IMR-90 (cell line): ENCODE measurements around the gene PRKCA. TPM values are rescaled to one million over a fixed set of nuclear protein-coding genes. Genes with fewer than 3 reads are reported as not detected.
A peak's percentile ranks its signal among the peaks of the same experiment; 100 is the strongest.

ENCODE experiments used
- ATAC-seq: fragments of 200-7000 bp; cut with Tn5 transposase; 2 replicates; pipeline ENCODE4 v1.9.1; 2020; ENCODE audit warnings: low read depth, mild to moderate bottlenecking, moderate library complexity
- BruUV-seq: library from RNA; stranded (reverse); fragments of 400-500 nt; replicated peaks from 2 replicates; lab custom pipeline; 2021; lab: Mats Ljungman, UMichigan
- CTCF ChIA-PET: fragments of 300-600 bp; formaldehyde crosslinking; extraction: SDS; loops from one replicate; lab custom pipeline; 2021; ENCODE audit warnings: antibody characterized with exemption; lab: Yijun Ruan, JAX
- POLR2A ChIA-PET: fragments of 300-600 bp; sonication (Branson Sonifier 250); formaldehyde crosslinking; loops from one replicate; lab custom pipeline; 2022; ENCODE audit warnings: antibody characterized with exemption; ENCODE audit not compliant: unreplicated experiment; lab: Charles Lee
- DNase-seq: peaks from one replicate; pipeline ENCODE4 v3.0.0; 2013
- H2AFZ ChIP-seq: replicated peaks from 2 replicates; pipeline ENCODE3; 2013; ENCODE audit warnings: low read length, mild to moderate bottlenecking; ENCODE audit not compliant: poor library complexity
- H2AK5ac ChIP-seq: 2 replicates; pipeline ENCODE4 v1.6.1; 2013; ENCODE audit warnings: low read depth, low read length, inconsistent platforms
- H2AK9ac ChIP-seq: replicated peaks from 2 replicates; pipeline ENCODE3; 2013; ENCODE audit warnings: mild to moderate bottlenecking, low read depth, low read length, moderate library complexity; ENCODE audit not compliant: poor library complexity
- H2BK120ac ChIP-seq: 2 replicates; pipeline ENCODE4 v1.6.1; 2013; ENCODE audit warnings: low read depth, low read length, inconsistent platforms
- H2BK15ac ChIP-seq: 3 replicates; pipeline ENCODE4 v1.6.1; 2013; ENCODE audit warnings: low read depth, low read length, inconsistent platforms
- H2BK20ac ChIP-seq: 2 replicates; pipeline ENCODE4 v1.6.1; 2013; ENCODE audit warnings: low read depth, mild to moderate bottlenecking, inconsistent platforms, low read length, moderate library complexity
- H2BK5ac ChIP-seq: 2 replicates; pipeline ENCODE4 v1.6.1; 2013; ENCODE audit warnings: mild to moderate bottlenecking, low read depth, low read length, inconsistent platforms; ENCODE audit not compliant: poor library complexity, severe bottlenecking
- H3K14ac ChIP-seq: replicated peaks from 2 replicates; pipeline ENCODE4 v1.6.1; 2013; ENCODE audit warnings: low read depth, low read length, inconsistent platforms
- H3K18ac ChIP-seq: 2 replicates; pipeline ENCODE4 v1.6.1; 2013; ENCODE audit warnings: low read depth, low read length, control low read depth
- H3K23ac ChIP-seq: 2 replicates; pipeline ENCODE4 v1.6.1; 2013; ENCODE audit warnings: low read depth, low read length, inconsistent platforms
- H3K27ac ChIP-seq: 2 replicates; pipeline ENCODE4 v1.5.1; 2013; ENCODE audit warnings: mild to moderate bottlenecking, control low read depth, low read length; ENCODE audit not compliant: insufficient read depth
- H3K27me3 ChIP-seq: 2 replicates; pipeline ENCODE4 v1.6.1; 2013; ENCODE audit warnings: low read length; ENCODE audit not compliant: control insufficient read depth, insufficient read depth
- H3K36me3 ChIP-seq: 2 replicates; pipeline ENCODE4 v1.6.1; 2013; ENCODE audit warnings: low read length, mixed read lengths; ENCODE audit not compliant: control insufficient read depth, insufficient read depth
- H3K4ac ChIP-seq: 2 replicates; pipeline ENCODE4 v1.6.1; 2013; ENCODE audit warnings: low read depth, low read length, inconsistent platforms
- H3K4me1 ChIP-seq: 2 replicates; pipeline ENCODE4 v1.6.1; 2013; ENCODE audit warnings: low read length, mixed read lengths; ENCODE audit not compliant: control insufficient read depth, insufficient read depth
- H3K4me2 ChIP-seq: 2 replicates; pipeline ENCODE4 v1.6.1; 2013; ENCODE audit warnings: low read depth, mild to moderate bottlenecking, control low read depth, low read length, moderate library complexity
- H3K4me3 ChIP-seq: 2 replicates; pipeline ENCODE4 v1.5.1; 2013; ENCODE audit warnings: low read depth, mild to moderate bottlenecking, control low read depth, low read length, moderate library complexity; ENCODE audit not compliant: insufficient read depth
- H3K56ac ChIP-seq: 2 replicates; pipeline ENCODE4 v1.6.1; 2013; ENCODE audit warnings: low read length, inconsistent platforms; ENCODE audit not compliant: insufficient read depth; ENCODE audit errors: extremely low read depth
- H3K79me1 ChIP-seq, 2 experiments: 2 replicates each; pipeline ENCODE4 v1.6.1; 2013; ENCODE audit warnings: low read length in 2 of 2, inconsistent platforms in 1 of 2, low read depth in 1 of 2
- H3K9ac ChIP-seq: 2 replicates; pipeline ENCODE4 v1.6.1; 2013; ENCODE audit warnings: low read depth, low read length, control low read depth
- H3K9me1 ChIP-seq: 2 replicates; pipeline ENCODE4 v1.6.1; 2013; ENCODE audit warnings: low read length, inconsistent platforms; ENCODE audit not compliant: insufficient read depth
- H3K9me3 ChIP-seq: 2 replicates; pipeline ENCODE4 v1.6.1; 2013; ENCODE audit warnings: low read length; ENCODE audit not compliant: control insufficient read depth, insufficient read depth
- H4K20me1 ChIP-seq: 2 replicates; pipeline ENCODE4 v1.6.1; 2013; ENCODE audit warnings: low read length, inconsistent platforms; ENCODE audit not compliant: insufficient read depth
- H4K5ac ChIP-seq: 2 replicates; pipeline ENCODE4 v1.6.1; 2013; ENCODE audit warnings: mild to moderate bottlenecking, low read depth, low read length, control low read depth
- H4K8ac ChIP-seq, 2 experiments: 2 replicates each; pipeline ENCODE4 v1.6.1; 2013; ENCODE audit warnings: low read depth in 2 of 2, low read length in 2 of 2, control low read depth in 1 of 2, inconsistent platforms in 1 of 2
- H4K91ac ChIP-seq: 2 replicates; pipeline ENCODE4 v1.6.1; 2013; ENCODE audit warnings: low read depth, low read length, inconsistent platforms; ENCODE audit not compliant: insufficient read depth
- FOS ChIP-seq: fragments of 150-350 bp; IDR thresholded peaks from 2 replicates; pipeline ENCODE4 v1.6.1; 2016; ENCODE audit warnings: low read depth, low read length
- MAFK ChIP-seq: IDR thresholded peaks from 2 replicates; pipeline ENCODE4 v1.6.1; 2012; ENCODE audit warnings: low read depth, low read length, improper control_type of control experiment
- MAZ ChIP-seq: IDR thresholded peaks from 2 replicates; pipeline ENCODE4 v1.6.1; 2012; ENCODE audit warnings: low read depth, mild to moderate bottlenecking, low read length, improper control_type of control experiment, moderate library complexity, borderline replicate concordance
- RAD21 ChIP-seq: IDR thresholded peaks from 2 replicates; pipeline ENCODE4 v1.6.1; 2012; ENCODE audit warnings: low read length, improper control_type of control experiment
- RFX5 ChIP-seq: IDR thresholded peaks from 2 replicates; pipeline ENCODE4 v1.8.0; 2012; ENCODE audit warnings: low read depth, mild to moderate bottlenecking, low read length, moderate library complexity
- WGBS, 2 experiments: methylation state at CpG; one replicate each; pipeline versions ENCODE4 v1.1.5 to v1.1.7; 2013; ENCODE audit warnings: missing lambda C conversion rate in 2 of 2; ENCODE audit not compliant: insufficient read length in 1 of 2; ENCODE audit errors: extremely low coverage in 2 of 2; 5-methylcytosine and 5-hydroxymethylcytosine counted together
- dilution Hi-C: fragments of 300-500 bp; cut with HindIII; formaldehyde crosslinking; loops from one replicate; pipeline ENCODE4 v1.14.3; 2018; ENCODE audit warnings: low sequenced_read_pairs; ENCODE audit not compliant: unreplicated experiment
- in situ Hi-C: fragments of 300-500 bp; cut with MboI; formaldehyde crosslinking; loops from 3 replicates; pipeline ENCODE4 v1.14.3; 2019; ENCODE audit warnings: low sequenced_read_pairs, inconsistent platforms, mixed read lengths
- intact Hi-C: fragments of 100-400 bp; cut with micrococcal nuclease; formaldehyde crosslinking; loops from 2 replicates; pipeline ENCODE4 v1.10.0; 2022
- polyA plus RNA-seq, 3 experiments: library from polyadenylated mRNA; depleted of rRNA; stranded (reverse); fragments of >200 nt; gene quantifications; 2 replicates each; pipeline ENCODE4 v1.2.3, GENCODE V29; 2012; ENCODE audit warnings: low replicate concordance in 1 of 3
- total RNA-seq: library from RNA; depleted of rRNA; stranded (reverse); fragments of >200 nt; gene quantifications from 2 replicates; pipeline ENCODE4 v1.2.3, GENCODE V29; 2012
- TF ChIP-seq, protein P1 (sequence below): conservative IDR thresholded peaks from 2 replicates; pipeline ENCODE4 v1.5.1; 2012; ENCODE audit warnings: mild to moderate bottlenecking, low read depth, low read length, improper control_type of control experiment

The PRKCA gene
- total and polyA plus RNA-seq, 2 of the 4 experiments (the other 2 are of a cell fraction) = 31.0 to 46.0 TPM

- POLR2A ChIA-PET = no interaction called here
- in situ Hi-C loops (no loop called here), dilution Hi-C loops (no loop called here), intact Hi-C loops (no loop called here)
- Histone ChIP-seq H3K27me3 (peaks cover 56% of the 10 kb centered on the region), H3K4me3 (no peak overlapping the region), H3K4me2 (no peak overlapping the region), H3K27ac (no peak overlapping the region), H4K5ac (no peak overlapping the region), H3K4ac (no peak overlapping the region), H4K20me1 (no peaks in the 10 kb centered on the region), H3K14ac (no peak overlapping the region), H2BK120ac (no peak overlapping the region), H2AK5ac (no peak overlapping the region), H4K91ac (no peak overlapping the region), H3K9ac (no peak overlapping the region), H2AK9ac (no peak overlapping the region), H2AFZ (no peak overlapping the region), H4K8ac (no peak overlapping the region), H3K36me3 (no peaks in the 10 kb centered on the region), H3K79me1 (no peaks in the 10 kb centered on the region), H2BK15ac (no peak overlapping the region), H3K23ac (no peak overlapping the region), H2BK5ac (no peak overlapping the region), H3K18ac (no peak overlapping the region), H3K9me1 (no peaks in the 10 kb centered on the region), H3K56ac (no peak overlapping the region), H3K4me1 (no peaks in the 10 kb centered on the region), H3K9me3 (no peaks in the 10 kb centered on the region), H2BK20ac (no peak overlapping the region)
- WGBS, 2 experiments = 50% methylated on average over 2 of the region's 11 CpGs; no CpG with 5 or more reads in 1 of the 2 experiments
- ATAC-seq (no peak), DNase-seq (no peak)
- no TSS peak for BruUV-seq
- TF ChIP-seq MAFK (peak; percentile 76), FOS (no peak), RAD21 (no peak), MAZ (no peak), RFX5 (no peak)
- TF ChIP-seq, protein P1, sequence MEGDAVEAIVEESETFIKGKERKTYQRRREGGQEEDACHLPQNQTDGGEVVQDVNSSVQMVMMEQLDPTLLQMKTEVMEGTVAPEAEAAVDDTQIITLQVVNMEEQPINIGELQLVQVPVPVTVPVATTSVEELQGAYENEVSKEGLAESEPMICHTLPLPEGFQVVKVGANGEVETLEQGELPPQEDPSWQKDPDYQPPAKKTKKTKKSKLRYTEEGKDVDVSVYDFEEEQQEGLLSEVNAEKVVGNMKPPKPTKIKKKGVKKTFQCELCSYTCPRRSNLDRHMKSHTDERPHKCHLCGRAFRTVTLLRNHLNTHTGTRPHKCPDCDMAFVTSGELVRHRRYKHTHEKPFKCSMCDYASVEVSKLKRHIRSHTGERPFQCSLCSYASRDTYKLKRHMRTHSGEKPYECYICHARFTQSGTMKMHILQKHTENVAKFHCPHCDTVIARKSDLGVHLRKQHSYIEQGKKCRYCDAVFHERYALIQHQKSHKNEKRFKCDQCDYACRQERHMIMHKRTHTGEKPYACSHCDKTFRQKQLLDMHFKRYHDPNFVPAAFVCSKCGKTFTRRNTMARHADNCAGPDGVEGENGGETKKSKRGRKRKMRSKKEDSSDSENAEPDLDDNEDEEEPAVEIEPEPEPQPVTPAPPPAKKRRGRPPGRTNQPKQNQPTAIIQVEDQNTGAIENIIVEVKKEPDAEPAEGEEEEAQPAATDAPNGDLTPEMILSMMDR = no peak
- CTCF ChIA-PET = no interaction called here
Observed at GRCh38 chr17:66837885-66838665, 535.7 kb downstream of the PRKCA start.
